Panc1 (cell line): ENCODE results near the gene CA10. TPM values are rescaled to one million over a fixed set of nuclear protein-coding genes. Genes with fewer than 3 reads are reported as not detected.

Experiments used
- ATAC-seq: fragments of 200-7000 bp; cut with Tn5 transposase; 2 replicates; pipeline ENCODE4 v1.9.1; 2020; ENCODE audit warnings: mild to moderate bottlenecking, moderate library complexity
- BruUV-seq: library from RNA; stranded (reverse); fragments of 400-500 nt; replicated peaks from 2 replicates; lab custom pipeline; 2021; lab: Mats Ljungman, UMichigan
- CTCF ChIA-PET: fragments of 300-600 bp; sonication (Branson Sonifier 250); formaldehyde crosslinking; loops from one replicate; lab custom pipeline; 2022; ENCODE audit warnings: antibody characterized with exemption; lab: Charles Lee
- POLR2A ChIA-PET: fragments of 300-600 bp; sonication (Branson Sonifier 250); formaldehyde crosslinking; loops from one replicate; lab custom pipeline; 2022; ENCODE audit warnings: antibody characterized with exemption; lab: Charles Lee
- DNase-seq: peaks from one replicate; pipeline ENCODE4 v3.0.0-alpha.2; 2010; ENCODE audit warnings: low read depth, low spot score
- H3K27ac ChIP-seq: 2 replicates; pipeline ENCODE4 v1.5.1; 2011; ENCODE audit warnings: mild to moderate bottlenecking, low read length, inconsistent platforms
- H3K27me3 ChIP-seq: fragments of 200-500 bp; sonication (Bioruptor generic); 2 replicates; pipeline ENCODE4 v1.6.0; 2014; ENCODE audit warnings: low read length, inconsistent platforms; ENCODE audit not compliant: control insufficient read depth, insufficient read depth
- H3K36me3 ChIP-seq: fragments of 200-500 bp; sonication (Bioruptor generic); 2 replicates; pipeline ENCODE4 v1.5.1; 2014; ENCODE audit warnings: inconsistent platforms, mild to moderate bottlenecking, low read length, moderate library complexity; ENCODE audit not compliant: control insufficient read depth, insufficient read depth
- H3K4me1 ChIP-seq: 2 replicates; pipeline ENCODE4 v1.5.1; 2011; ENCODE audit warnings: inconsistent platforms, mild to moderate bottlenecking, low read length, moderate library complexity; ENCODE audit not compliant: control insufficient read depth, insufficient read depth
- H3K4me3 ChIP-seq, 2 experiments: 2 replicates each; pipeline ENCODE4 v1.5.1; 2011 to 2012; ENCODE audit warnings: low read depth in 2 of 2, low read length in 2 of 2, mild to moderate bottlenecking in 2 of 2, inconsistent platforms in 1 of 2, moderate library complexity in 1 of 2
- H3K9me3 ChIP-seq: fragments of 200-500 bp; sonication (Bioruptor generic); 2 replicates; pipeline ENCODE4 v1.5.1; 2014; ENCODE audit warnings: low read depth, mild to moderate bottlenecking, inconsistent platforms, low read length, moderate library complexity; ENCODE audit not compliant: control insufficient read depth, insufficient read depth
- CTCF ChIP-seq: fragments of 450-650 bp; IDR thresholded peaks from 2 replicates; pipeline ENCODE4 v1.5.1; 2017; ENCODE audit warnings: mild to moderate bottlenecking
- POLR2AphosphoS5 ChIP-seq: IDR thresholded peaks from 2 replicates; pipeline ENCODE4 v1.6.1; 2012; ENCODE audit warnings: mild to moderate bottlenecking, low read depth, low read length, moderate library complexity
- SIN3A ChIP-seq: IDR thresholded peaks from 2 replicates; pipeline ENCODE4 v1.6.1; 2012; ENCODE audit warnings: low read depth, mild to moderate bottlenecking, low read length, moderate library complexity, borderline replicate concordance; ENCODE audit not compliant: insufficient read depth
- TCF7L2 ChIP-seq: IDR thresholded peaks from 2 replicates; pipeline ENCODE4 v1.6.1; 2011; ENCODE audit warnings: mild to moderate bottlenecking, low read depth, low read length, inconsistent platforms
- in situ Hi-C: cut with HindIII; loops from 2 replicates; pipeline ENCODE4 v1.10.0; 2016; ENCODE audit warnings: low sequenced_read_pairs, low pct_unique_long_range_greater_than_20kb
- intact Hi-C: fragments of 100-400 bp; cut with micrococcal nuclease; formaldehyde crosslinking; loops from one replicate; pipeline ENCODE4 v1.10.0; 2022; ENCODE audit not compliant: unreplicated experiment
- total RNA-seq: library from RNA; stranded (reverse); gene quantifications from one replicate; pipeline ENCODE4 v1.2.1, GENCODE V29; 2021; ENCODE audit not compliant: unreplicated experiment
- TF ChIP-seq, protein P1 (sequence below), 2 experiments: IDR thresholded peaks; 2 replicates each; pipeline ENCODE4 v1.6.1; 2011 to 2012; ENCODE audit warnings: low read depth in 2 of 2, control low read depth in 1 of 2, low read length in 1 of 2, mild to moderate bottlenecking in 1 of 2, moderate library complexity in 1 of 2; ENCODE audit not compliant: insufficient read depth in 1 of 2

CA10 gene
- total RNA-seq, 1 experiment from 2014 or later: not detected

- no peak overlapping the region for H3K4me3 ChIP-seq
- in situ Hi-C loops (no loop called here), intact Hi-C loops (no loop called here)
- TF ChIP-seq CTCF (no peak), SIN3A (no peak), TCF7L2 (no peak), POLR2AphosphoS5 (no peak)
- TF ChIP-seq, protein P1, sequence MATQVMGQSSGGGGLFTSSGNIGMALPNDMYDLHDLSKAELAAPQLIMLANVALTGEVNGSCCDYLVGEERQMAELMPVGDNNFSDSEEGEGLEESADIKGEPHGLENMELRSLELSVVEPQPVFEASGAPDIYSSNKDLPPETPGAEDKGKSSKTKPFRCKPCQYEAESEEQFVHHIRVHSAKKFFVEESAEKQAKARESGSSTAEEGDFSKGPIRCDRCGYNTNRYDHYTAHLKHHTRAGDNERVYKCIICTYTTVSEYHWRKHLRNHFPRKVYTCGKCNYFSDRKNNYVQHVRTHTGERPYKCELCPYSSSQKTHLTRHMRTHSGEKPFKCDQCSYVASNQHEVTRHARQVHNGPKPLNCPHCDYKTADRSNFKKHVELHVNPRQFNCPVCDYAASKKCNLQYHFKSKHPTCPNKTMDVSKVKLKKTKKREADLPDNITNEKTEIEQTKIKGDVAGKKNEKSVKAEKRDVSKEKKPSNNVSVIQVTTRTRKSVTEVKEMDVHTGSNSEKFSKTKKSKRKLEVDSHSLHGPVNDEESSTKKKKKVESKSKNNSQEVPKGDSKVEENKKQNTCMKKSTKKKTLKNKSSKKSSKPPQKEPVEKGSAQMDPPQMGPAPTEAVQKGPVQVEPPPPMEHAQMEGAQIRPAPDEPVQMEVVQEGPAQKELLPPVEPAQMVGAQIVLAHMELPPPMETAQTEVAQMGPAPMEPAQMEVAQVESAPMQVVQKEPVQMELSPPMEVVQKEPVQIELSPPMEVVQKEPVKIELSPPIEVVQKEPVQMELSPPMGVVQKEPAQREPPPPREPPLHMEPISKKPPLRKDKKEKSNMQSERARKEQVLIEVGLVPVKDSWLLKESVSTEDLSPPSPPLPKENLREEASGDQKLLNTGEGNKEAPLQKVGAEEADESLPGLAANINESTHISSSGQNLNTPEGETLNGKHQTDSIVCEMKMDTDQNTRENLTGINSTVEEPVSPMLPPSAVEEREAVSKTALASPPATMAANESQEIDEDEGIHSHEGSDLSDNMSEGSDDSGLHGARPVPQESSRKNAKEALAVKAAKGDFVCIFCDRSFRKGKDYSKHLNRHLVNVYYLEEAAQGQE (IDR thresholded peaks at IDR 0.05; ENCODE audit: insufficient read depth in 1 of 2, low read depth in 2 of 2, low read length in 1 of 2): no peak
- no peaks in the 10 kb centered on the region for H3K4me1 ChIP-seq
- H3K27ac ChIP-seq: no peak overlapping the region
- ChIA-PET POLR2A (no interaction called here), CTCF (no interaction called here)
- H3K9me3 ChIP-seq: no peaks in the 10 kb centered on the region
- BruUV-seq: no TSS peak
- H3K36me3 ChIP-seq: no peaks in the 10 kb centered on the region
- ATAC-seq: no peak
- H3K27me3 ChIP-seq: no peaks in the 10 kb centered on the region
- DNase-seq: no peak
Measured at GRCh38 chr17:51700011-51700760, 458.3 kb downstream of the CA10 start.

DNA sequence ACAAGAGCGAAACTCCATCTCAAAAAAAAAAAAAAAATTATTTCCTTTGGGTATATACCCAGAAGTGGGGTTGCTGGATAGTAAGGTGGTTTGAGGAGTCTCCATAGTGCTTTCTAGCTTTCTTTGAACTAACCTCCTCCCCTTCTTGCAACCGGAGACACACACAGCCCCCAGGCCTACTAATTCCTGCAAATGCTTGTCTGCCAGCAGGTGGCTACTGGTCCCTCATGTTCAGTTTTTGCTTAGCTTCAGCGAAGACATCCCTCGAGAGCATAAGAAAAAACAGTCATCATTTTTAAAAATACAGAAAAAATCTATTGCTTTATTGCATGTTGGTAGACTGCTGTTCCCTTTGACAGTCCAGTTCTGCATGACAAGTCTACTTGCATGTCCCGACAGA lies 459.2 kb downstream of the CA10 start:
- Histone ChIP-seq H3K36me3 (no peaks in the 10 kb centered on the region), H3K9me3 (no peaks in the 10 kb centered on the region), H3K4me1 (no peaks in the 10 kb centered on the region), H3K27ac (no peak overlapping the region), H3K4me3 (no peak overlapping the region), H3K27me3 (no peaks in the 10 kb centered on the region)
- DNase-seq (no peak), ATAC-seq (no peak)
- ChIA-PET CTCF (no interaction called here), POLR2A (interaction anchor here (0.7 kb wide), 1 partner anchor 82 kb away, joined by 4 read pairs; no protein-coding TSS in a partner anchor)
- TF ChIP-seq CTCF: peak; percentile 18; the same call in 1 of the 2 replicates
- no peak for TF ChIP-seq TCF7L2
- no TSS peak for BruUV-seq
- in situ Hi-C loops (no loop called here), intact Hi-C loops (no loop called here)
